Natural killer cell (primary cell): ENCODE results near the gene EDEM2. TPM values are rescaled to one million over a fixed set of nuclear protein-coding genes. Genes with fewer than 3 reads are reported as not detected.
A peak's percentile ranks its signal among the peaks of the same experiment; 100 is the strongest.

ENCODE experiments used
- ATAC-seq, 3 donors: fragments of 150-1000 bp in 2 of 3; fragments of 200-7000 bp in 1 of 3; cut with Tn5 transposase; 1 replicate in 1 of 3; 2 replicates in 2 of 3; pipeline ENCODE4 v1.10.0; 2021; ENCODE audit warnings: mild to moderate bottlenecking in 2 of 3, moderate library complexity in 2 of 3
- DNase-seq, 2 donors: peaks; one replicate each; pipeline versions ENCODE4 v3.0.0 to v3.0.0-alpha.2; 2013 to 2021; ENCODE audit warnings: mixed read lengths in 1 of 2
- H3K27ac ChIP-seq: one replicate; pipeline ENCODE4 v1.5.1; 2013; ENCODE audit warnings: mild to moderate bottlenecking, low read length
- H3K27me3 ChIP-seq: one replicate; pipeline ENCODE4 v1.6.1; 2013; ENCODE audit warnings: low read length; ENCODE audit not compliant: control insufficient read depth, insufficient read depth
- H3K36me3 ChIP-seq: one replicate; pipeline ENCODE4 v1.6.1; 2013; ENCODE audit warnings: low read length; ENCODE audit not compliant: control insufficient read depth, insufficient read depth
- H3K4me1 ChIP-seq: one replicate; pipeline ENCODE4 v1.6.1; 2013; ENCODE audit warnings: low read length; ENCODE audit not compliant: control insufficient read depth, insufficient read depth
- H3K4me3 ChIP-seq: one replicate; pipeline ENCODE4 v1.5.1; 2013; ENCODE audit warnings: low read length
- H3K9me3 ChIP-seq: one replicate; pipeline ENCODE4 v1.6.1; 2013; ENCODE audit warnings: low read length; ENCODE audit not compliant: control insufficient read depth, insufficient read depth
- H3K27ac Mint-ChIP-seq, 2 donors: one replicate each; pipeline ENCODE4 v1.8.0; 2022; ENCODE audit warnings: mild to moderate bottlenecking in 2 of 2, mixed read lengths in 2 of 2, moderate library complexity in 1 of 2
- H3K27me3 Mint-ChIP-seq, 2 donors: one replicate each; pipeline ENCODE4 v1.8.0; 2022; ENCODE audit warnings: low read depth in 2 of 2, mixed read lengths in 2 of 2
- H3K36me3 Mint-ChIP-seq: one replicate; pipeline ENCODE4 v1.8.0; 2022; ENCODE audit warnings: mixed read lengths
- H3K4me1 Mint-ChIP-seq, 2 donors: one replicate each; pipeline ENCODE4 v1.8.0; 2022; ENCODE audit warnings: mixed read lengths in 2 of 2
- H3K4me3 Mint-ChIP-seq: one replicate; pipeline ENCODE4 v1.8.0; 2022; ENCODE audit warnings: mild to moderate bottlenecking, moderate library complexity, mixed read lengths
- H3K9me3 Mint-ChIP-seq, 2 donors: one replicate each; pipeline ENCODE4 v1.8.0; 2022; ENCODE audit warnings: mixed read lengths in 2 of 2
- WGBS: methylation state at CpG from one replicate; pipeline ENCODE4 v1.1.7; 2013; ENCODE audit warnings: missing lambda C conversion rate; ENCODE audit not compliant: insufficient coverage; 5-methylcytosine and 5-hydroxymethylcytosine counted together
- intact Hi-C: fragments of 100-400 bp; cut with micrococcal nuclease; formaldehyde crosslinking; loops from one replicate; pipeline ENCODE4 v1.14.2; 2022
- total RNA-seq, 4 donors: library from RNA; stranded (reverse); fragments of 120-200 nt in 1 of 4; gene quantifications; one replicate each; pipeline versions ENCODE4 v1.2.3 to v1.2.4, GENCODE V29; 2013 to 2022
- TF ChIP-seq, protein P1 (sequence below): fragments of 200-600 bp; IDR thresholded peaks from one replicate; pipeline ENCODE4 v1.8.0; 2022; ENCODE audit warnings: antibody characterized with exemption

EDEM2 gene
- total RNA-seq, 3 donors from 2014 or later (not counting 1 experiment from before 2014, with no cell fraction given): 20.0 to 27.4 (median 25.3) TPM

DNA sequence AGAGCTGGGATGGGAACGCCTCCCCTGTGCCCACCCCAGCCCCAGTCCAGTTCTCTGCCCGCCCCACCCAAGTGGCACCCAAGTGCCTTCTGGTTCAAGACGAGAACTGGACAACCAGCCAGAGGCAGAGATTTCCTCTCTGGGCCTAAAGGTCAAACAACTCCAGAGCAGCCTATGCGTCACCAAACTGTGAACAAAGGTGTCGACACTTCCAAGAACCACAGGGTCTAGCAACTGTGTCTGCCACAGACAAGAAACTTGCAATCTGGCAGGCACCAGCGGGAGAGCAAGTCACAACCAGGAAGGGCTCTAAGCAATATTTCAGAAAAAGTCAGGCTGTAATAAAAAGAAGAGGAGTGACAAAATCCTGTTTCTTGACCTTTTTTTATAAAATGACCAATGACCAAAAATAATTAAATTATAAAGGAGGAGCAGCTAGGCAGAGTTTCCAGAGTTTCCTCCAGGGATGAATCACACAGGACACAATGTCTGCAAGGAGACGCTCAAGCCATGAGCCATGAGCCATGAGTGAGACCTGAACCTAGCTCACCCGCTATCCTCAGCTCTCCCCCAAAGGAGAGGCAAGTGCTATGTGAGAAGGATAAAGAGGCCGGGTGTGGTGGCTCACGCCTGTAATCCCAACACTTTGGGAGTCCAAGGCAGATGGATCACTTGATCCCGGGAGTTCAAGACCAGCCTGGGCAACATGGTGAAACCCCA lies 11.1 kb downstream of the EDEM2 start:
- WGBS: 84% methylated on average over 9 of the region's 11 CpGs
- Histone ChIP-seq H3K4me3 (no peak overlapping the region), H3K27me3 (no peaks in the 10 kb centered on the region), H3K36me3 (peaks cover 73% of the 10 kb centered on the region), H3K4me1 (no peaks in the 10 kb centered on the region), H3K27ac (no peak overlapping the region), H3K9me3 (no peaks in the 10 kb centered on the region)
- ATAC-seq (no peak), DNase-seq (no peak)
- TF ChIP-seq, protein P1, sequence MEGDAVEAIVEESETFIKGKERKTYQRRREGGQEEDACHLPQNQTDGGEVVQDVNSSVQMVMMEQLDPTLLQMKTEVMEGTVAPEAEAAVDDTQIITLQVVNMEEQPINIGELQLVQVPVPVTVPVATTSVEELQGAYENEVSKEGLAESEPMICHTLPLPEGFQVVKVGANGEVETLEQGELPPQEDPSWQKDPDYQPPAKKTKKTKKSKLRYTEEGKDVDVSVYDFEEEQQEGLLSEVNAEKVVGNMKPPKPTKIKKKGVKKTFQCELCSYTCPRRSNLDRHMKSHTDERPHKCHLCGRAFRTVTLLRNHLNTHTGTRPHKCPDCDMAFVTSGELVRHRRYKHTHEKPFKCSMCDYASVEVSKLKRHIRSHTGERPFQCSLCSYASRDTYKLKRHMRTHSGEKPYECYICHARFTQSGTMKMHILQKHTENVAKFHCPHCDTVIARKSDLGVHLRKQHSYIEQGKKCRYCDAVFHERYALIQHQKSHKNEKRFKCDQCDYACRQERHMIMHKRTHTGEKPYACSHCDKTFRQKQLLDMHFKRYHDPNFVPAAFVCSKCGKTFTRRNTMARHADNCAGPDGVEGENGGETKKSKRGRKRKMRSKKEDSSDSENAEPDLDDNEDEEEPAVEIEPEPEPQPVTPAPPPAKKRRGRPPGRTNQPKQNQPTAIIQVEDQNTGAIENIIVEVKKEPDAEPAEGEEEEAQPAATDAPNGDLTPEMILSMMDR: no peak
- Mint-ChIP-seq H3K27ac (peak overlapping the region in 1 of 2 donors; percentile 45), H3K9me3 (no peaks in the 10 kb centered on the region), H3K4me1 (peaks cover 6% of the 10 kb centered on the region in 2 donors), H3K36me3 (peaks cover 16% of the 10 kb centered on the region), H3K4me3 (no peak overlapping the region), H3K27me3 (no peaks in the 10 kb centered on the region)
- intact Hi-C loops: no loop called here

DNA sequence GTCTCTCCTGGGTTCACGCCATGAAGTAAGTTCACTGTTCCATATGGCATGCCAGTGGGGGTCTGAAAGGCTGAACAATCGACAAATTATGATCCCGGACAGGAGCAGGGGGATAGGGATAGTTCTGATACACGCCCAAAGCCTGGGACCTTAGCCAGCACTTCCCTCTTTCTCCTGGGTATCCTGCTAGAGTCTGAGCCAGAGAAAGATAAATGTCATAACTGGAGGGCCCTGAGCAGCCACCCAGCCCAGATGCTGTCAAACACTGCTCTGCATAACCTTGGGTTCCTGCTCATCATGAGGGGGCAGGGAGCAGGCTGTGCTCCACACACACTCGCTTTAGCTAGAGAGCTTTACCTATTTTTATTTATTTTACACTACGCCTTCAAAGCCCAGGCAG lies 12.3 kb downstream of the EDEM2 start:
- Mint-ChIP-seq H3K27ac (no peak overlapping the region), H3K4me3 (no peak overlapping the region), H3K4me1 (no peaks in the 10 kb centered on the region), H3K36me3 (peaks cover 9% of the 10 kb centered on the region), H3K27me3 (no peaks in the 10 kb centered on the region), H3K9me3 (no peaks in the 10 kb centered on the region)
- ATAC-seq (no peak), DNase-seq (no peak)
- intact Hi-C loops: no loop called here
- TF ChIP-seq, protein P1: no peak
- H3K27me3 ChIP-seq: no peaks in the 10 kb centered on the region
- no peak overlapping the region for H3K4me3 ChIP-seq
- no peaks in the 10 kb centered on the region for H3K4me1 ChIP-seq
- WGBS: 97% methylated on average over 6 of the region's 6 CpGs
- H3K36me3 ChIP-seq: peaks cover 76% of the 10 kb centered on the region
- no peak overlapping the region for H3K27ac ChIP-seq
- H3K9me3 ChIP-seq: no peaks in the 10 kb centered on the region

DNA sequence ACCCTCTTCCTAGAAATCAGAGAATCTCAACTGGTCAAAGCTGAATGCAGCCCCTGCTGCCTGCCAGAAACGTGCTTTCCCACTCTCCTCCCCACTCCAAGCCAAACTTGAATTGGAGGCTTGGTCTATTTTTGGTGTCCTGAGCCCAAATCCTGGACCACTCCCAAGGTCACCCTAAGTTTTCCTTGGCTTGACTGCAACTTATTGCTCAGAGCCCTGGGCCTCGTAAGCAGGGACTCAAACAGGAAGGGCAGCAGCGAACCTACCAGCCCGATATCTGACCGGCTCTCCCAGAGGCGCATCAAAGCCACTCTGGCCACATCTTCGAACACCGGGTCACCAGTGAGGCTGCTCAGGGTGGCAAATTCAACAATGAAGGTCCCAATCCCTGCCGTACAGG lies 12.7 kb downstream of the EDEM2 start:
- no peaks in the 10 kb centered on the region for H3K4me1 ChIP-seq
- TF ChIP-seq, protein P1: no peak
- Mint-ChIP-seq H3K4me1 (no peaks in the 10 kb centered on the region), H3K27ac (no peak overlapping the region), H3K9me3 (no peaks in the 10 kb centered on the region), H3K4me3 (no peak overlapping the region), H3K36me3 (peaks cover 9% of the 10 kb centered on the region), H3K27me3 (no peaks in the 10 kb centered on the region)
- no peaks in the 10 kb centered on the region for H3K27me3 ChIP-seq
- H3K9me3 ChIP-seq: no peaks in the 10 kb centered on the region
- no peak overlapping the region for H3K4me3 ChIP-seq
- ATAC-seq (no peak), DNase-seq (no peak)
- peaks cover 76% of the 10 kb centered on the region for H3K36me3 ChIP-seq
- H3K27ac ChIP-seq: no peak overlapping the region
- intact Hi-C loops: no loop called here
- 98% methylated on average over 9 of the region's 9 CpGs for WGBS

DNA sequence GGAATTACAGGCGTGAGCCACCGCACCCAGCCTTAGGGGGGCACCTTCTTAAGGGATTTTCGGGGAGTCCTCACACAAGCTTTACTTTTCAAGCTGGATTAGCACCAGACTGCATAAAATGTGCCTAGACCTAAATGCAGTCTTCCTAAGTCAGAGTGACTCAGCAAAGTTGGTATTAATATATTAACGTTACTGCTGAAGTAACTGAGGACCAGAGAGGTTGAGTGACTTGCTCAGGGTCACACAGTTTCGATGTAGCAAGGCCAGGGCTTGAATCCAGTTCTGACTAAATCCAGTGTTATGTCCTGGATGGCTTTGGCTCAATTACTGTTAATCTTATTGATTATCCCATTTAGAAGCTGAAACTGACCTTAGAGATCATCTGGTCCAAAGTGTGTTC lies 13.4 kb downstream of the EDEM2 start:
- Mint-ChIP-seq H3K4me3 (no peak overlapping the region), H3K9me3 (no peaks in the 10 kb centered on the region), H3K36me3 (peaks cover 9% of the 10 kb centered on the region), H3K4me1 (no peaks in the 10 kb centered on the region), H3K27ac (no peak overlapping the region), H3K27me3 (no peaks in the 10 kb centered on the region)
- DNase-seq (no peak), ATAC-seq (no peak)
- no peak overlapping the region for H3K4me3 ChIP-seq
- H3K27me3 ChIP-seq: no peaks in the 10 kb centered on the region
- no peaks in the 10 kb centered on the region for H3K4me1 ChIP-seq
- H3K36me3 ChIP-seq: peaks cover 74% of the 10 kb centered on the region
- no peaks in the 10 kb centered on the region for H3K9me3 ChIP-seq
- no peak overlapping the region for H3K27ac ChIP-seq
- WGBS: 97% methylated on average over 5 of the region's 5 CpGs
- TF ChIP-seq, protein P1: no peak
- intact Hi-C loops: no loop called here
